Endothelial cell of umbilical vein (primary cell): Measurements from ENCODE around the gene DIAPH3. TPM values are rescaled to one million over a fixed set of nuclear protein-coding genes. Genes with fewer than 3 reads are reported as not detected.

Source experiments
- BruUV-seq: library from RNA; stranded (reverse); fragments of 400-500 nt; replicated peaks from 2 replicates; lab custom pipeline; 2021; lab: Mats Ljungman, UMichigan
- CTCF ChIA-PET: fragments of 300-600, 350-600 bp; sonication (Branson Sonifier 250); formaldehyde crosslinking; loops from one replicate; lab custom pipeline; 2021; ENCODE audit warnings: antibody characterized with exemption, inconsistent platforms; lab: Charles Lee
- POLR2A ChIA-PET: fragments of 300-600, 350-600 bp; sonication (Branson Sonifier 250); formaldehyde crosslinking; loops from one replicate; lab custom pipeline; 2021; ENCODE audit warnings: antibody characterized with exemption, inconsistent platforms; lab: Charles Lee
- DNase-seq: peaks from one replicate; pipeline ENCODE4 v3.0.0-alpha.2; 2011; ENCODE audit warnings: low read depth, low spot score
- FAIRE-seq: peaks from 2 replicates; lab custom pipeline; 2011; peaks lifted over from hg19 to GRCh38; lab: Jason Lieb, UNC
- H2AFZ ChIP-seq: 2 replicates; pipeline ENCODE4 v1.6.0; 2012; ENCODE audit warnings: low read depth, low read length, control low read depth, inconsistent platforms
- H3K27ac ChIP-seq: 2 replicates; pipeline ENCODE4 v1.5.1; 2011; ENCODE audit warnings: low read depth, mild to moderate bottlenecking, control low read depth, low read length, moderate library complexity; ENCODE audit not compliant: insufficient read depth
- H3K27me3 ChIP-seq, 2 experiments: 2 replicates each; pipeline versions ENCODE4 v1.6.0 to v1.6.1; 2011; ENCODE audit warnings: low read length in 2 of 2, mixed read lengths in 1 of 2; ENCODE audit not compliant: control insufficient read depth in 2 of 2, insufficient read depth in 2 of 2
- H3K36me3 ChIP-seq, 2 experiments: 2 replicates in 1 of 2; 3 replicates in 1 of 2; pipeline ENCODE4 v1.5.1; 2011; ENCODE audit warnings: low read length in 2 of 2, mild to moderate bottlenecking in 1 of 2, moderate library complexity in 1 of 2; ENCODE audit not compliant: control insufficient read depth in 2 of 2, insufficient read depth in 2 of 2; ENCODE audit errors: extremely low read depth in 1 of 2
- H3K4me1 ChIP-seq: 3 replicates; pipeline ENCODE4 v1.5.1; 2011; ENCODE audit warnings: mild to moderate bottlenecking, low read length; ENCODE audit not compliant: control insufficient read depth, insufficient read depth; ENCODE audit errors: extremely low read depth
- H3K4me2 ChIP-seq: 2 replicates; pipeline ENCODE4 v1.6.1; 2011; ENCODE audit warnings: low read length, control low read depth, mixed read lengths; ENCODE audit not compliant: insufficient read depth
- H3K4me3 ChIP-seq, 3 experiments: fragments of 200-600 bp in 1 of 3; sonication (generic), shearing (Covaris generic) in 1 of 3; replicated peaks in 1 of 3; 2 replicates each; pipeline ENCODE4 v1.5.1; 2011 to 2016; ENCODE audit warnings: control low read depth in 3 of 3, low read length in 3 of 3, mild to moderate bottlenecking in 2 of 3, inconsistent platforms in 1 of 3, low read depth in 1 of 3, moderate library complexity in 1 of 3; ENCODE audit not compliant: insufficient read depth in 1 of 3
- H3K79me2 ChIP-seq: 2 replicates; pipeline ENCODE4 v1.6.0; 2012; ENCODE audit warnings: low read length, inconsistent platforms; ENCODE audit not compliant: control insufficient read depth, insufficient read depth
- H3K9ac ChIP-seq: replicated peaks from 2 replicates; pipeline ENCODE3; 2011; ENCODE audit warnings: low read length, control low read depth; ENCODE audit not compliant: insufficient read depth; ENCODE audit errors: extremely low read depth
- H3K9me1 ChIP-seq: replicated peaks from 3 replicates; pipeline ENCODE4 v1.6.0; 2011; ENCODE audit warnings: mild to moderate bottlenecking, low read length; ENCODE audit not compliant: control insufficient read depth, insufficient read depth; ENCODE audit errors: extremely low read depth
- H3K9me3 ChIP-seq: replicated peaks from 2 replicates; pipeline ENCODE4 v1.5.1; 2012; ENCODE audit warnings: low read length, inconsistent platforms; ENCODE audit not compliant: control insufficient read depth, insufficient read depth
- H4K20me1 ChIP-seq: replicated peaks from 2 replicates; pipeline ENCODE3; 2011; ENCODE audit warnings: mild to moderate bottlenecking, low read length; ENCODE audit not compliant: control insufficient read depth, insufficient read depth; ENCODE audit errors: extremely low read depth
- EZH2 ChIP-seq: IDR thresholded peaks from 2 replicates; pipeline ENCODE4 v1.6.1; 2012; ENCODE audit warnings: borderline replicate concordance, low read depth, mild to moderate bottlenecking, moderate library complexity, low read length, inconsistent platforms; ENCODE audit not compliant: severe bottlenecking
- FOS ChIP-seq: IDR thresholded peaks from 2 replicates; pipeline ENCODE4 v1.6.1; 2011; ENCODE audit warnings: mild to moderate bottlenecking, low read length, moderate library complexity, borderline replicate concordance; ENCODE audit not compliant: insufficient read depth
- MYC ChIP-seq: IDR thresholded peaks from one replicate; pipeline ENCODE4 v1.6.1; 2011; ENCODE audit warnings: mild to moderate bottlenecking, low read depth, low read length
- POLR2AphosphoS5 ChIP-seq: IDR thresholded peaks from 2 replicates; pipeline ENCODE4 v1.6.1; 2012; ENCODE audit warnings: low read depth, mild to moderate bottlenecking, control low read depth, low read length, moderate library complexity; ENCODE audit not compliant: insufficient read depth
- dilution Hi-C: fragments of 300-500 bp; cut with MboI; formaldehyde crosslinking; loops from one replicate; pipeline ENCODE4 v1.15.0; 2019; ENCODE audit warnings: low sequenced_read_pairs; ENCODE audit not compliant: extremely low pct_ligation_motif_present
- intact Hi-C: fragments of 100-400 bp; cut with micrococcal nuclease; formaldehyde crosslinking; loops from one replicate; pipeline ENCODE4 v1.10.0; 2022
- polyA plus RNA-seq, 4 experiments: library from polyadenylated mRNA; depleted of rRNA in 3 of 4; stranded (reverse) in 3 of 4; unstranded in 1 of 4; fragments of >200 nt; gene quantifications; 2 replicates each; pipeline versions ENCODE4 v1.2.1 to v1.2.3, GENCODE V29; 2011 to 2012; ENCODE audit warnings: missing spikeins in 1 of 4
- total RNA-seq: library from RNA; stranded (reverse); gene quantifications from 2 replicates; pipeline ENCODE4 v1.2.3, GENCODE V29; 2021
- TF ChIP-seq, protein P1 (sequence below): IDR thresholded peaks from 2 replicates; pipeline ENCODE4 v1.6.1; 2011; ENCODE audit not compliant: insufficient read depth, insufficient read length
- TF ChIP-seq, protein P2 (sequence below), 2 donors: IDR thresholded peaks; 1 replicate in 1 of 2; 2 replicates in 1 of 2; pipeline ENCODE4 v1.5.1; 2011; ENCODE audit warnings: low read length in 2 of 2, mild to moderate bottlenecking in 2 of 2, moderate library complexity in 2 of 2, control low read depth in 1 of 2, inconsistent platforms in 1 of 2, low read depth in 1 of 2; ENCODE audit not compliant: insufficient read depth in 1 of 2; ENCODE audit errors: extremely low read depth in 1 of 2

The DIAPH3 gene
- total and polyA plus RNA-seq, 2 donors (not counting 3 experiments of a cell fraction or from before 2014, with no cell fraction given) = 9.9 to 44.0 TPM

DNA sequence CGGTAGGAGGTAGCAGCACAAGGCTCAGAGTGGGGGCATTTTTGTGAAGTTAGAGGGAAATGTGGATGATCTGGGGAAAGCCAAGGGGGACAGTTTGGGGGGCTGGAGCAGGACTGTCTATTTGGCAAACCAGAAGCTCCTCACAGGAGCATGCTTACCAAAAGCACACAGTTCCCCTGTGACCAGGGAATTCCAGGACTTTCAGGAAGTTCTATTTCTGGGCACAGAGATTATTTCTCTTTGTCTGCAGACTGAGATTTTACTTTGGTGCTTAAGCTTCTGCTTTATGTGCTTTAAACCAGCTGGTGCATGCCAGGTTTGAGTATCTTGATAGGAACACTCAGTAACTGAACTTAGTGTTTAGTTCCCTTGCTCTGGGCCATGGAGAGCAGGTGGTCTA, 525.3 kb downstream of the DIAPH3 start:
- Histone ChIP-seq H3K4me2 (no peak overlapping the region), H3K27ac (no peak overlapping the region), H4K20me1 (no peaks in the 10 kb centered on the region), H3K9me3 (no peaks in the 10 kb centered on the region), H3K36me3 (no peaks in the 10 kb centered on the region), H3K4me3 (no peak overlapping the region), H3K27me3 (no peaks in the 10 kb centered on the region), H2AFZ (no peak overlapping the region), H3K9me1 (no peaks in the 10 kb centered on the region), H3K9ac (no peak overlapping the region), H3K4me1 (peaks cover 18% of the 10 kb centered on the region), H3K79me2 (no peaks in the 10 kb centered on the region)
- POLR2A ChIA-PET = no interaction called here
- no peak for FAIRE-seq
- intact Hi-C loops (no loop called here), dilution Hi-C loops (no loop called here)
- no peak for DNase-seq
- TF ChIP-seq, protein P1, sequence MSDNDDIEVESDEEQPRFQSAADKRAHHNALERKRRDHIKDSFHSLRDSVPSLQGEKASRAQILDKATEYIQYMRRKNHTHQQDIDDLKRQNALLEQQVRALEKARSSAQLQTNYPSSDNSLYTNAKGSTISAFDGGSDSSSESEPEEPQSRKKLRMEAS = no peak
- TF ChIP-seq, protein P2, sequence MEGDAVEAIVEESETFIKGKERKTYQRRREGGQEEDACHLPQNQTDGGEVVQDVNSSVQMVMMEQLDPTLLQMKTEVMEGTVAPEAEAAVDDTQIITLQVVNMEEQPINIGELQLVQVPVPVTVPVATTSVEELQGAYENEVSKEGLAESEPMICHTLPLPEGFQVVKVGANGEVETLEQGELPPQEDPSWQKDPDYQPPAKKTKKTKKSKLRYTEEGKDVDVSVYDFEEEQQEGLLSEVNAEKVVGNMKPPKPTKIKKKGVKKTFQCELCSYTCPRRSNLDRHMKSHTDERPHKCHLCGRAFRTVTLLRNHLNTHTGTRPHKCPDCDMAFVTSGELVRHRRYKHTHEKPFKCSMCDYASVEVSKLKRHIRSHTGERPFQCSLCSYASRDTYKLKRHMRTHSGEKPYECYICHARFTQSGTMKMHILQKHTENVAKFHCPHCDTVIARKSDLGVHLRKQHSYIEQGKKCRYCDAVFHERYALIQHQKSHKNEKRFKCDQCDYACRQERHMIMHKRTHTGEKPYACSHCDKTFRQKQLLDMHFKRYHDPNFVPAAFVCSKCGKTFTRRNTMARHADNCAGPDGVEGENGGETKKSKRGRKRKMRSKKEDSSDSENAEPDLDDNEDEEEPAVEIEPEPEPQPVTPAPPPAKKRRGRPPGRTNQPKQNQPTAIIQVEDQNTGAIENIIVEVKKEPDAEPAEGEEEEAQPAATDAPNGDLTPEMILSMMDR (IDR thresholded peaks at IDR 0.05; ENCODE audit: extremely low read depth in 1 of 2, insufficient read depth in 1 of 2, low read depth in 1 of 2, low read length in 2 of 2) = no peak
- TF ChIP-seq EZH2 = no peak
- TF ChIP-seq MYC = no peak
- no peak for TF ChIP-seq POLR2AphosphoS5
- TF ChIP-seq FOS = no peak
- CTCF ChIA-PET = interaction anchor here (1.2 kb wide), 1 partner anchor 107 kb away, joined by 3 read pairs; no protein-coding TSS in a partner anchor
- no TSS peak for BruUV-seq
